HUES6 (cell line): ENCODE data around the gene OPN1SW.

Experiments
- H3K27ac ChIP-seq: 2 replicates; pipeline ENCODE4 v1.7.0; 2013; ENCODE audit warnings: low read depth, mild to moderate bottlenecking, low read length, inconsistent platforms
- H3K27me3 ChIP-seq: 2 replicates; pipeline ENCODE4 v1.6.1; 2013; ENCODE audit warnings: low read length; ENCODE audit not compliant: control insufficient read depth, insufficient read depth
- H3K36me3 ChIP-seq: 2 replicates; pipeline ENCODE4 v1.6.1; 2013; ENCODE audit warnings: low read length; ENCODE audit not compliant: control insufficient read depth, insufficient read depth
- H3K4me1 ChIP-seq: 2 replicates; pipeline ENCODE4 v1.6.1; 2013; ENCODE audit warnings: low read length; ENCODE audit not compliant: control insufficient read depth, insufficient read depth
- H3K4me3 ChIP-seq: 2 replicates; pipeline ENCODE4 v1.5.1; 2013; ENCODE audit warnings: low read depth, low read length
- H3K9ac ChIP-seq: one replicate; pipeline ENCODE4 v1.6.1; 2013; ENCODE audit warnings: mild to moderate bottlenecking, low read length
- H3K9me3 ChIP-seq: 2 replicates; pipeline ENCODE4 v1.6.1; 2013; ENCODE audit warnings: low read depth, low read length; ENCODE audit not compliant: control insufficient read depth, insufficient read depth

OPN1SW gene

GRCh38 chr7:128781126-128781525 is 5.5 kb upstream of the OPN1SW start:
- no peak overlapping the region for H3K4me3 ChIP-seq
- H3K27ac ChIP-seq, result no peak overlapping the region
- H3K9ac ChIP-seq, result no peak overlapping the region
- H3K27me3 ChIP-seq, result no peaks in the 10 kb centered on the region
- H3K9me3 ChIP-seq, result no peaks in the 10 kb centered on the region; the same call in 1 of the 2 replicates
- H3K4me1 ChIP-seq, result peaks cover 6% of the 10 kb centered on the region; the same call in 1 of the 2 replicates
- no peaks in the 10 kb centered on the region for H3K36me3 ChIP-seq

- Histone ChIP-seq H3K9ac (no peak overlapping the region), H3K27me3 (no peaks in the 10 kb centered on the region), H3K27ac (no peak overlapping the region), H3K9me3 (no peaks in the 10 kb centered on the region; the same call in 1 of the 2 replicates), H3K4me1 (peaks cover 6% of the 10 kb centered on the region; the same call in 1 of the 2 replicates), H3K36me3 (no peaks in the 10 kb centered on the region), H3K4me3 (no peak overlapping the region)
These were observed 3.4 kb upstream of the OPN1SW start for GRCh38 chr7:128778946-128779345.

GRCh38 chr7:128777156-128778123 is 1.8 kb upstream of the OPN1SW start:
- no peak overlapping the region for H3K27ac ChIP-seq
- no peak overlapping the region for H3K9ac ChIP-seq
- H3K36me3 ChIP-seq, result peaks cover 10% of the 10 kb centered on the region
- no peak overlapping the region for H3K4me3 ChIP-seq
- H3K9me3 ChIP-seq, result no peaks in the 10 kb centered on the region; the same call in 1 of the 2 replicates
- H3K4me1 ChIP-seq, result peaks cover 1% of the 10 kb centered on the region; the same call in 1 of the 2 replicates
- H3K27me3 ChIP-seq, result no peaks in the 10 kb centered on the region

DNA sequence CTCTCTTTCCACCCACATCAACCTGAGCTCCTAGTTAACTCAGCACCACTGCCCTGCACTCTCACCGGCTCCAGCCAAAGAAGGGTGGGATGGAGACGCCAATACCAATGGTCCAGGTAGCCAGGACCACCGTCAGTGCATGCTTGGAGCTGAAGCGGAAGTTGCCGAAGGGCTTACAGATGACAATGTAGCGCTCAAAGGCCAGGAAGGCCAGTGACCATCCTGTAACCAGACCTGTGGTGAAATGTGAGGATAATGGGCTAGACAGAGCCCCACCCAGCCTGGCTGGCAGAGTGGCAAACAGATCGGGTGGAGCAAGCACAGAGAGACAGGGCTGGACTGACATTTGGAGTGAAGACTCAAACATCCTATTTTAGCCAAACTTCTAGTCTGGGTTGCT is 673 bp downstream of the OPN1SW start:
- H3K27ac ChIP-seq, result no peak overlapping the region
- H3K4me3 ChIP-seq, result no peak overlapping the region
- peaks cover 34% of the 10 kb centered on the region for H3K36me3 ChIP-seq
- H3K9ac ChIP-seq, result no peak overlapping the region
- H3K27me3 ChIP-seq, result no peaks in the 10 kb centered on the region
- H3K4me1 ChIP-seq, result no peaks in the 10 kb centered on the region
- H3K9me3 ChIP-seq, result no peaks in the 10 kb centered on the region; the same call in 1 of the 2 replicates

DNA sequence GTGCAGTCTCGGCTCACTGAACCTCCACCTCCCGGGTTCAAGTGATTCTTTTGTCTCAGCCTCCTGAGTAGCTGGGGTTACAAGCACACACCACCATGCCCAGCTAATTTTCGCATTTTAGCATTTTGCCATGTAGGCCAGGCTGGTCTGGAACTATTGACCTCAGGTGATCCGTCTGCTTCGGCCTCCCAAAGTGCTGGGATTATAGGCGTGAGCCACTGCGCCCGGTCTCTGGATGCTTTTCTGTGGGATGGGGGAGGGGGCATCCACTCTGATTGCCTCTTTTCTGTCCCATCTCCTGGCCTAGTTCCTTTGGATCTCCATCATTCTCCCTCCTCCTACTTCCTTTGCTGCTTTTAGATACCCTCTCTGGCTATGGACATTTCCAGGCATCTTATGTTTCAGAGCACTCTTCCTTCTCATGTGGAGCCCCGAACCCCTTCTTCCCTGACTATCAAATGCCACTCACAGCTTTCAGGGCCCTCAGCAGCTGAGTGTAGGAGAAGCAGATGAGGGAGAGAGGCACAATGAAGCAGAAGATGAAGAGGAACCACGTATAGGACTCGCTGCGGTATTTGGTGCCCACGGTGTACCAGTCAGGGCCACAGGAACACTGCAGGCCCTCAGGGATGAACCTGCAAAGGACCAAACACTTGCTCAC is 1.4 kb downstream of the OPN1SW start:
- Histone ChIP-seq H3K36me3 (peaks cover 41% of the 10 kb centered on the region), H3K27ac (no peak overlapping the region), H3K4me1 (no peaks in the 10 kb centered on the region), H3K27me3 (no peaks in the 10 kb centered on the region), H3K9me3 (no peaks in the 10 kb centered on the region; the same call in 1 of the 2 replicates), H3K9ac (no peak overlapping the region), H3K4me3 (no peak overlapping the region)

DNA sequence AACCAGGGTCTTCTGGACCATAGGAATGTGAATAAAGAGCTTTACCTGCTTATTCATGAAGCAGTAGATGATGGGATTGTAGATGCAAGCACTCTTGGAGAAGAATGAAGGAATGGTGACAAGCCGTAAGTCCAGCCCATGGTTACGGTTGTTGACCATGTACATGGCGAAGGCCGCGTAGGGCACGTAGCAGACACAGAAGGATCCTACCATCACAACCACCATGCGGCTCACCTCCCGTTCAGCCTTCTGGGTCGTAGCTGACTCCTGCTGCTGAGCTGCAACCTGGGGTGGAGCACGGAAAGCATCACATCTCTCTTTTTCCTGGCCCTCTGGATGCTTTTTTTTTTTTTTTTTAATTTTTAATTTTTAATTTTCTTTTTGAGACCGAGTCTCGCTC is 2.0 kb downstream of the OPN1SW start:
- Histone ChIP-seq H3K9ac (no peak overlapping the region), H3K4me3 (no peak overlapping the region), H3K36me3 (peaks cover 46% of the 10 kb centered on the region), H3K27me3 (no peaks in the 10 kb centered on the region), H3K27ac (no peak overlapping the region), H3K4me1 (no peaks in the 10 kb centered on the region), H3K9me3 (no peaks in the 10 kb centered on the region; the same call in 1 of the 2 replicates)

DNA sequence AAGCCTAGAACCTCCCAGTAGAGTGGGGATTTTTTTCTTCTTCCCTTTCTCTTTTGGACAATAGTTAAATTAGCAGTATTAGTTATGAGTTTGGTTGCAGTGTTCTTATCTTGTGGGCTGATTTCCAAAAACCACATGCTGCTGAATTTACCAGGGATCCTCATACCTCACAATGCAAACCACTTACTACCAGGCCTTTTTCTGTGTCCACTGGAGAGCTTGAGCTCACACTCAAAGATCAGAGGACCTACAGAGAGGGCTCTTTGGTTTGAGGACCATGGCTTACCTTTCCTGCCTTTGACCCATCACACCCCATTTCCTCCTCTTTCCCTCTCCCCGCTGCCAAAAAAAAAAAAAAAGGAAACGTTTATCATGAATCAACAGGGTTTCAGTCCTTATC is 5.4 kb downstream of the OPN1SW start:
- no peaks in the 10 kb centered on the region for H3K27me3 ChIP-seq

GRCh38 chr7:128767475-128768110 is 8.0 kb downstream of the OPN1SW start:
- Histone ChIP-seq H3K4me3 (no peak overlapping the region), H3K36me3 (peaks cover 91% of the 10 kb centered on the region), H3K4me1 (no peaks in the 10 kb centered on the region), H3K9ac (no peak overlapping the region), H3K27me3 (no peaks in the 10 kb centered on the region), H3K9me3 (no peaks in the 10 kb centered on the region), H3K27ac (no peak overlapping the region)

More for the DNA sequence above, 5.4 kb downstream of the OPN1SW start:
- no peak overlapping the region for H3K4me3 ChIP-seq
- no peak overlapping the region for H3K27ac ChIP-seq
- H3K36me3 ChIP-seq, result peaks cover 75% of the 10 kb centered on the region
- H3K9me3 ChIP-seq, result no peaks in the 10 kb centered on the region
- H3K4me1 ChIP-seq, result no peaks in the 10 kb centered on the region
- no peak overlapping the region for H3K9ac ChIP-seq

GRCh38 chr7:128763541-128763940 is 12.1 kb downstream of the OPN1SW start:
- Histone ChIP-seq H3K36me3 (peaks cover 91% of the 10 kb centered on the region), H3K4me3 (no peak overlapping the region), H3K27me3 (no peaks in the 10 kb centered on the region), H3K9me3 (no peaks in the 10 kb centered on the region), H3K4me1 (no peaks in the 10 kb centered on the region), H3K27ac (no peak overlapping the region), H3K9ac (no peak overlapping the region)

- no peak overlapping the region for H3K27ac ChIP-seq
- H3K4me1 ChIP-seq, result no peaks in the 10 kb centered on the region
- no peak overlapping the region for H3K9ac ChIP-seq
- no peaks in the 10 kb centered on the region for H3K9me3 ChIP-seq
- H3K36me3 ChIP-seq, result peaks cover 95% of the 10 kb centered on the region
- H3K4me3 ChIP-seq, result no peak overlapping the region
- H3K27me3 ChIP-seq, result no peaks in the 10 kb centered on the region
These were observed 16.4 kb downstream of the OPN1SW start for GRCh38 chr7:128759242-128759641.
